ENCODE results near the gene CRACDL.

DNA sequence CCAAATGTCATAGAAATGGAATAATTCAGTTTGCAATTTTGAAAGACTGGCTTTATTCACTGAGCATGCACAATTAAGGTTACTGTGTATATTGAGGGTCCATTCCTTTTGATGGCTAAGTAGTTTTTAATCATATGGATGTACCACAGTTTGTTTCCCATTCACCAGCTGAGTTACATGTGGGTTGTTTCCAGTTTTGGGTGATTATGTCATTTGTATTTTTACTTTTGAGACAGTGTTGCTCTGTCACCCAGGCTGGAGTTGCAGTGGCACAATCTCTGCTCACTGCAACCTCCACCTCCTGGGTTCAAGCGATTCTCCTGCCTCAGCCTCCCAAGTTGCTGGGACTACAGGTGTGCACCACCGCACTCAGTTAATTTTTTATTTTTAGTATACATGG lies 124.3 kb downstream of the CRACDL start:
- TF ChIP-seq, protein P1, sequence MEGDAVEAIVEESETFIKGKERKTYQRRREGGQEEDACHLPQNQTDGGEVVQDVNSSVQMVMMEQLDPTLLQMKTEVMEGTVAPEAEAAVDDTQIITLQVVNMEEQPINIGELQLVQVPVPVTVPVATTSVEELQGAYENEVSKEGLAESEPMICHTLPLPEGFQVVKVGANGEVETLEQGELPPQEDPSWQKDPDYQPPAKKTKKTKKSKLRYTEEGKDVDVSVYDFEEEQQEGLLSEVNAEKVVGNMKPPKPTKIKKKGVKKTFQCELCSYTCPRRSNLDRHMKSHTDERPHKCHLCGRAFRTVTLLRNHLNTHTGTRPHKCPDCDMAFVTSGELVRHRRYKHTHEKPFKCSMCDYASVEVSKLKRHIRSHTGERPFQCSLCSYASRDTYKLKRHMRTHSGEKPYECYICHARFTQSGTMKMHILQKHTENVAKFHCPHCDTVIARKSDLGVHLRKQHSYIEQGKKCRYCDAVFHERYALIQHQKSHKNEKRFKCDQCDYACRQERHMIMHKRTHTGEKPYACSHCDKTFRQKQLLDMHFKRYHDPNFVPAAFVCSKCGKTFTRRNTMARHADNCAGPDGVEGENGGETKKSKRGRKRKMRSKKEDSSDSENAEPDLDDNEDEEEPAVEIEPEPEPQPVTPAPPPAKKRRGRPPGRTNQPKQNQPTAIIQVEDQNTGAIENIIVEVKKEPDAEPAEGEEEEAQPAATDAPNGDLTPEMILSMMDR (IDR thresholded peaks at IDR 0.05; ENCODE audit: low read depth, low read length, poor library complexity, severe bottlenecking) = no peak
- no peak for TF ChIP-seq EZH2phosphoT487 (IDR thresholded peaks at IDR 0.05; ENCODE audit: borderline replicate concordance, low read length)

All from DOHH2 (cell line).